HG02588 (cell line): ENCODE results near the gene GOLGA8S.
"Not testable (repeated sequence)": the region's sequence is repeated elsewhere in the genome, so short reads cannot be mapped to it uniquely, and the experiment has no call there.

Experiments
- ATAC-seq: cut with Tn5 transposase; IDR thresholded peaks from one replicate; pipeline ENCODE4 v1.9.1; 2021; ENCODE audit warnings: mild to moderate bottlenecking, moderate library complexity; ENCODE audit not compliant: unreplicated experiment

The GOLGA8S gene, protein sequence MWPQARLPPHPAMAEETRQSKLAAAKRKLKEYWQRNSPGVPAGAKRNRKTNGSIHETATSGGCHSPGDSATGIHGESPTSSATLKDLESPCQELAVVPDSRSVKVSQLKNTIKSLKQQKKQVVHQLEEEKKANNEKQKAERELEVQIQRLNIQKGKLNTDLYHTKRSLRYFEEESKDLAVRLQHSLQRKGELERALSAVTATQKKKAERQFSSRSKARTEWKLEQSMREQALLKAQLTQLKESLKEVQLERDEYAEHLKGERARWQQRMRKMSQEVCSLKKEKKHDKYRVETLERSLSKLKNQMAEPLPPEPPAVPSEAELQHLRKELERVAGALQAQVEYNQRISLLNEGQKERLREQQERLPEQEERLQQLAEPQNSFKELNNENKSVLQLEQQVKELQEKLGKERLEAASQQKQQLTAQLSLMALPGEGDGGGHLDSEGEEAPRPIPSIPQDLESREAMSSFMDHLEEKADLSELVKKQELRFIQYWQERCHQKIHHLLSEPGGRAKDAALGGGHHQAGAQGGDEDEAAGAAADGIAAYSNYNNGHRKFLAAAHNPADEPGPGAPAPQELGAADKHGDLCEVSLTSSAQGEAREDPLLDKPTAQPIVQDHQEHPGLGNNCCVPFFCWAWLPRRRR

GRCh38 chr15:23354448-23354847, at the start of gene GOLGA8S:
TSS of gene GOLGA8S (plus strand) at chr15:23354748. CDS start at chr15:23354810, 62 bp downstream.
- not testable (repeated sequence) for ATAC-seq

GRCh38 chr15:23304805-23305204, 49.7 kb upstream of the GOLGA8S start:
- ATAC-seq = not testable (repeated sequence)

DNA sequence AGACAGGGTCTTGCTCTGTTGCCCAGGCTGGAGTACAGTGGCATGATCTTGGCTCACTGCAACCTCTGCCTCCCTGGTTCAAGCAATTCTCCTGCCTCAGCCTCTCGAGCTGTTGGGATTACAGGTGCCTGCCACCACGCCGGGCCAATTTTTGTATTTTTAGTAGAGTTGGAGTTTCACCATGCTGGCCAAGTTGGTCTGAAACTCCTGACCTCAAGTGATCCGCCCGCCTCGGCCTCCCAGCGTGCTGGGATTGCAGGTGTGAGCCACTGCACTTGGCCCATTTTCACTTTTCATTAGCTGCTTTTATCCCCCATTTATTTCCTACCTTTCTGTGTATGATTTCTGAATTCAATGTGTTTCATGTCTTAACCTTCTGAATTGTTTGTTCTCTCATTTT, 48.6 kb upstream of the GOLGA8S start:
- not testable (repeated sequence) for ATAC-seq

GRCh38 chr15:23311233-23311632, 43.3 kb upstream of the GOLGA8S start:
- ATAC-seq = not testable (repeated sequence)

DNA sequence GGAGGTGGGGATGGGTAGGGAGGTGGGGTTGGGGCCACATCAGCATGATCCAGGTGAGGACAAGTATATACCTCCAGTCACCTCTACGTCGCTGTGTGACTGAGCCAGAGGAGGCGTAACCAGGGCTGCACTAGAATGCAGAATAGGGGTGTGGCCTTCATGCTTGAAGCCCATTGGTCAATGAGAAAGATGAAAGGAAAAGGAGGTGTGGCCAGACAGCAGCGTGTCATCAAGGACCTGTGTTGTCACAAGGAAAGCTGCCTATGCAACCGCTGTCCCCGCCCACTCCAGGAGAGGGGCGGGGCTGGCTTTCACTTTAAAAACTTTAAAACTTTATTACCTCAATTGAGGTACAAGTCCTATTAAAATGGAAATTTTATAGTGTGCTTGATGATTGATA, 20.5 kb upstream of the GOLGA8S start, which contains the start of gene GOLGA6L26:
TSS of gene GOLGA6L26 (minus strand) at position 101 of the 400 bp plus-strand sequence. CDS start at position 40, 61 bp downstream.
- not testable (repeated sequence) for ATAC-seq

- not testable (repeated sequence) for ATAC-seq
These were observed 8.1 kb downstream of the GOLGA8S start for GRCh38 chr15:23362622-23363021.

- ATAC-seq = not testable (repeated sequence)
These were observed 9.7 kb downstream of the GOLGA8S start for GRCh38 chr15:23364261-23364660.

- no peak for ATAC-seq
These were observed 16.0 kb downstream of the GOLGA8S start for GRCh38 chr15:23370578-23370977.

GRCh38 chr15:23371134-23371533, 16.6 kb downstream of the GOLGA8S start:
- not testable (repeated sequence) for ATAC-seq

GRCh38 chr15:23371868-23372267, 17.3 kb downstream of the GOLGA8S start:
- not testable (repeated sequence) for ATAC-seq

- ATAC-seq = no peak
These were observed 17.7 kb downstream of the GOLGA8S start for GRCh38 chr15:23372284-23372683.

- not testable (repeated sequence) for ATAC-seq
These were observed 18.5 kb downstream of the GOLGA8S start for GRCh38 chr15:23372891-23373600.

DNA sequence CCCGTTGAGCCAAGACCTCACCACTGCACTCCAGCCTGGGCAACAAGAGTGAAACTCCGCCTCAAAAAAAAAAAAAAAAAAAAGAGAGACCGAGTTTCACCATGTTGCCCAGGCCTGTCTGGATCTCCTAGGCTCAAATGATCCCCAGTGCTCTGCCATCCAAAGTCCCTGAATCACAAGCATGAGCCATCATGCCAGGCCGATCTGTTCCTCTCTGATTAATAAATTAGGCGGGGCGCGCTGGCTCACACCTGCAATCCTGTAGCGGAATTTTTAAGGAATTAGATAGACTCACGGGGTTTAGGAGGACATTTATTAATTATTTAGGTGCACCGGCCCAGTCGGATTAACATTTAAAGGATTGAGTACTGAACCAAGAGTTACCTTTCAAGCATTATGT, 19.7 kb downstream of the GOLGA8S start:
- not testable (repeated sequence) for ATAC-seq

DNA sequence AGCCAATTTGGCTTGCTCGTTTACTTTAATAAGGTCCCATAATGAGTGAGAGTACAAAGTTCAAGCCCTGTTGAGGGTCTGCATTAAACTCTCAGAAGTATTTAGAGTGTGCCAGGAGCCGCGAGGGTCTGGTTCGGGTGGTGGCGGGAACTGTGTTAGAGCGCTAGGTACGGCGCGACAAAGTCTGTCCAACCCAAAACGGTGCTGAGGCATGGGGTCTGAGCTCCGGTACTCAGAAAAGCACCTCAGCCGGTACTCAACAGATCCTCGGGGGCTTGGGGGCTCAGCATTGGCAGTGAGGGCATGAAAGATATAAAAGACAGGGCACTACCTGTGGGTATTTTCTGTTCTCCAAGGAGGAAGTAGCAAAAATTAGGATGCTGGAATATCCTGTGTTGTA, 24.4 kb downstream of the GOLGA8S start:
- ATAC-seq = not testable (repeated sequence)

GRCh38 chr15:23380700-23381099, 26.2 kb downstream of the GOLGA8S start:
- not testable (repeated sequence) for ATAC-seq

GRCh38 chr15:23381192-23381591, 26.6 kb downstream of the GOLGA8S start:
- ATAC-seq = not testable (repeated sequence)

DNA sequence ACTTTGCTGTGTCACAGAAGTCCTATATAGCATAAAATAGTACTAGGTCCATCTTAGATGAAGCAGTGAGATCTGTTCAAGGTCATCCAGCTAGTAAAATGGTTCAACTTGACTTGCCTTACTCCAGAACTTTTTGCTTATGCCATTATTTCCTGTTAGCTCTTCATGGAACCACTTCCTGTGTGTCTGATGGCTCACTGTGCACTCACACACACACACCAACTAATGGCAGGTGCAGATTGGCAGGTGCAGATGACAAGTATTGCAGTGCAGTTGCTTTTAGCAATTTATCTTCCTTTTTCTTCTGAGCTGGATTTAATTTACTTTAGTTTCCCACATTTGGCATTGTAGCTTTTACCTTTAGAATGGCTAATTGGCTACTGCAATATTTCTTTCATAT, 29.8 kb downstream of the GOLGA8S start:
- ATAC-seq = no peak

DNA sequence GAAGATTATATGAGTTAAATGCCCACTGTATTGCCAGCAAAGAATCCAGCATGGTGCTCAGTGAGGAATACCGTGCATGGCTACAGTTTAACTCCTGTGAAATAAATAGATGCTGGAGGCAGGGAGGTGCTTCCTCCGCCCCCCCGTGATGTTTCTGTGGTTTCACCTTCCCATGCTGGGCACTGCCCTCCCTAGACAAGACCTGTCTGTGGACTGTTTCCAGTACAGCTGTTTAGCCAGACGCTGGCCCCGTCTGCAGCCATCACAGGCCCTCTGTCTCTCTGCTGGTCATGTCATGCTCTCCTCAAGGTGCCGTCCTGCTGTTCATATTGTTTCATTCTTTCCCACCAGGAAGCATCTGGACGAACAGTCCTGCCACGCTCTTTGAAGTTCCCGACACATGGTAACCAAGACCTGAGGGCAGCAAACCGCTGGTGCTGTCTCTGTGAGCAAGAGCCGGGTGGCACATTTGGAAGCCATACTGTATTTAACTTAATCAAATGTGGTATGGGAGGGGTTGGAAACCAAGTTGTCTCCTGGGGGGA, 31.4 kb downstream of the GOLGA8S start:
- no peak for ATAC-seq

- ATAC-seq = no peak
These were observed 33.2 kb downstream of the GOLGA8S start for GRCh38 chr15:23387621-23388190.

GRCh38 chr15:23395030-23395692, 40.6 kb downstream of the GOLGA8S start:
- no peak for ATAC-seq
